Hippocampal formation (tissue), 2 donors: Measurements from ENCODE around the gene SMIM7.
"Not testable (repeated sequence)": the region's sequence is repeated elsewhere in the genome, so short reads cannot be mapped to it uniquely, and the experiment has no call there.

Experiments
- DNase-seq, 2 donors: peaks; one replicate each; lab custom pipeline; 2025; lab: John Stamatoyannopoulos, UW

The SMIM7 gene

GRCh38 chr19:16654627-16655026 lies 5.3 kb downstream of the SMIM7 start:
- DNase-seq, result no peak

GRCh38 chr19:16654140-16654539 lies 5.8 kb downstream of the SMIM7 start:
- DNase-seq, result no peak

- no peak for DNase-seq
Observed at GRCh38 chr19:16652854-16653253, 7.1 kb downstream of the SMIM7 start.

GRCh38 chr19:16651421-16652188 lies 8.3 kb downstream of the SMIM7 start:
- DNase-seq, result not testable (repeated sequence)

- DNase-seq, result no peak
Observed at GRCh38 chr19:16650821-16651220, 9.1 kb downstream of the SMIM7 start.

- DNase-seq, result no peak
Observed at GRCh38 chr19:16649734-16650133, 10.2 kb downstream of the SMIM7 start.

GRCh38 chr19:16645140-16645539 lies 14.8 kb downstream of the SMIM7 start:
- DNase-seq, result peak; percentile 73 to 81

- no peak for DNase-seq
Observed at GRCh38 chr19:16641695-16642094, 18.2 kb downstream of the SMIM7 start.

GRCh38 chr19:16640951-16641350 lies 19.0 kb downstream of the SMIM7 start:
- no peak for DNase-seq

- DNase-seq, result no peak
Observed at GRCh38 chr19:16638666-16639065, 21.3 kb downstream of the SMIM7 start.

- no peak for DNase-seq
Observed at GRCh38 chr19:16637535-16637934, 22.4 kb downstream of the SMIM7 start.

GRCh38 chr19:16631465-16631864 lies 28.5 kb downstream of the SMIM7 start:
- DNase-seq, result no peak

GRCh38 chr19:16628984-16629691 lies 30.8 kb downstream of the SMIM7 start:
- no peak for DNase-seq

- peak; percentile 93 to 97 for DNase-seq
Observed at GRCh38 chr19:16628183-16628983, 31.6 kb downstream of the SMIM7 start, which contains the start of gene MED26. TSS of gene MED26 (minus strand) at chr19:16628204. CDS start at chr19:16627943, 261 bp downstream.

- DNase-seq, result no peak
Observed at GRCh38 chr19:16627928-16628182, 32.1 kb downstream of the SMIM7 start.

- DNase-seq, result no peak
Observed at GRCh38 chr19:16627193-16627927, 32.6 kb downstream of the SMIM7 start.

GRCh38 chr19:16626796-16627192 lies 33.1 kb downstream of the SMIM7 start:
- no peak for DNase-seq

GRCh38 chr19:16625163-16625958 lies 34.6 kb downstream of the SMIM7 start:
- no peak for DNase-seq

GRCh38 chr19:16624236-16624635 lies 35.7 kb downstream of the SMIM7 start:
- no peak for DNase-seq

- no peak for DNase-seq
Observed at GRCh38 chr19:16623576-16623975, 36.4 kb downstream of the SMIM7 start.

- DNase-seq, result no peak
Observed at GRCh38 chr19:16623066-16623465, 36.9 kb downstream of the SMIM7 start.
